ENCODE measurements around the gene RETSAT. TPM values are rescaled to one million over a fixed set of nuclear protein-coding genes. Genes with fewer than 3 reads are reported as not detected.
"Not testable (repeated sequence)": the region's sequence is repeated elsewhere in the genome, so short reads cannot be mapped to it uniquely, and the experiment has no call there.

RETSAT gene
- total RNA-seq, 6 experiments from 2014 or later: 70.3 to 112 (median 105) TPM

GRCh38 chr2:85344356-85344954, 9.9 kb downstream of the RETSAT start:
- Histone ChIP-seq H3K27me3 (no peaks in the 10 kb centered on the region), H3K9me3 (no peaks in the 10 kb centered on the region), H3K36me3 (peaks cover 0 to 48% (median 14%) of the 10 kb centered on the region in 4 donors), H3K27ac (no peak overlapping the region), H3K4me1 (peaks cover 0 to 12% (median 0%) of the 10 kb centered on the region in 4 donors), H3K4me3 (no peak overlapping the region)
- TF ChIP-seq POLR2A (IDR thresholded peaks at IDR 0.05): no peak
- TF ChIP-seq, protein P1, sequence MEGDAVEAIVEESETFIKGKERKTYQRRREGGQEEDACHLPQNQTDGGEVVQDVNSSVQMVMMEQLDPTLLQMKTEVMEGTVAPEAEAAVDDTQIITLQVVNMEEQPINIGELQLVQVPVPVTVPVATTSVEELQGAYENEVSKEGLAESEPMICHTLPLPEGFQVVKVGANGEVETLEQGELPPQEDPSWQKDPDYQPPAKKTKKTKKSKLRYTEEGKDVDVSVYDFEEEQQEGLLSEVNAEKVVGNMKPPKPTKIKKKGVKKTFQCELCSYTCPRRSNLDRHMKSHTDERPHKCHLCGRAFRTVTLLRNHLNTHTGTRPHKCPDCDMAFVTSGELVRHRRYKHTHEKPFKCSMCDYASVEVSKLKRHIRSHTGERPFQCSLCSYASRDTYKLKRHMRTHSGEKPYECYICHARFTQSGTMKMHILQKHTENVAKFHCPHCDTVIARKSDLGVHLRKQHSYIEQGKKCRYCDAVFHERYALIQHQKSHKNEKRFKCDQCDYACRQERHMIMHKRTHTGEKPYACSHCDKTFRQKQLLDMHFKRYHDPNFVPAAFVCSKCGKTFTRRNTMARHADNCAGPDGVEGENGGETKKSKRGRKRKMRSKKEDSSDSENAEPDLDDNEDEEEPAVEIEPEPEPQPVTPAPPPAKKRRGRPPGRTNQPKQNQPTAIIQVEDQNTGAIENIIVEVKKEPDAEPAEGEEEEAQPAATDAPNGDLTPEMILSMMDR (IDR thresholded peaks at IDR 0.05): no peak
- no peak for DNase-seq
- intact Hi-C loops (cut with DNase I): no loop called here
- 83% methylated on average over 2 of the region's 14 CpGs for WGBS (ENCODE audit: insufficient coverage, low coverage, low lambda C conversion rate, missing lambda C conversion rate)
- no peak for ATAC-seq

DNA sequence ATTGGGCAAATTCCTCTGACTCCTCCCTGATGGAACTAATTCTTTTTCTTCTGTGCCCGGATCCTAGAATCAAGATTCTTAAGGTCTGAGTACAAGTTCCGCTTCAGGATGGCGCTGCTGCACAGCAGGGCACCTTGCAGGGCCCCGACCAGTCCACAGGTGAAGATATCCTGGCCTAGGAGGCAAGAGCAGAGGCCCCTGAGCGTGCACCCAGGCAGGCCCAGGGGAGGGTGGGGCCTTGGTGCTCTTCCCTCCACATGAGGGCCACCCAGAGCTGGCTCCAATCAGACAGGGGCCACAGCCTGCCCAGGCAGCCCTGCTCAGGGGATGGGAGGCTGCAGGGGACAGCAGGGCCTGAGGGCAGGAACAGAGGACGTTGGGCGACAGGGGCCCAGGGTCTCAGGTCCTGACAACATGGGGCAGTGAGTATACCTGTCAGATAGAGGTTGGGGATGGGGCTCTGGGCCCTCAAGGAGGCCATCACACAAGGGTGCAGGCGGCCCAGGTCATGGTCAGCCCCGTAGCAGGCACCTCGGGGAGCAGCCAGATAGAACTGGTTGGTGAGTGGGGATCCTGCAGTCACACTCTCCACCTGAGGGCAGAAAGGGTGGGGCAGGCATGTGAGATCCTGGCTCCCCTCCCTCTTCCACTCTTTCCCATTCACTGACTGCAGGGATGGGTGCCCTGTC, 11.0 kb downstream of the RETSAT start:
- peaks cover 0 to 40% (median 10%) of the 10 kb centered on the region in 4 donors for H3K36me3 ChIP-seq
- WGBS (ENCODE audit: insufficient coverage, low coverage, low lambda C conversion rate, missing lambda C conversion rate): 92% methylated on average over 2 of the region's 10 CpGs
- ATAC-seq; H3K27ac ChIP-seq; DNase-seq; H3K4me3 ChIP-seq; H3K27me3 ChIP-seq; H3K9me3 ChIP-seq; intact Hi-C loops (cut with DNase I): not testable (repeated sequence)
- H3K4me1 ChIP-seq: peaks cover 0 to 12% (median 0%) of the 10 kb centered on the region in 4 donors

DNA sequence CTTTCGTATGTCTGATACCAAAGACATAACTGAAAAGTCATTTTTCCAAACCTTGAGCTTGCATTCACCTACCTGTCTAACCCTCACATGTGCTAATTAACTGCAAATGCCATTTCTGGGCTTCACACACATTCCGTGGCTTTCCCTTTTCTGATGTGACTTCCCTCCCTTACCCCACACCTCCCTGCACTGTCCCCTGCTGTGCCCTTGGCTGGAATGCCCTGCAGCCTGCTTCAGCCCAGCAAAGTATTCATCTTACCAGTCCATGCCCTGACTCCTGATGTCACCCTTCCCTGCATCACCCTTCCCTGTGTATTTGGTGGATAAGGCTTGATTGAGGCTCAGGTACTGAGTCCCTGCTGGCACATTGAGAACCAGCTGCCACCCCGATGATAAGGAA, 12.2 kb downstream of the RETSAT start:
- intact Hi-C loops (cut with DNase I): no loop called here
- WGBS (ENCODE audit: insufficient coverage, low coverage, low lambda C conversion rate, missing lambda C conversion rate): 83% methylated on average over 3 of the region's 3 CpGs

GRCh38 chr2:85341269-85342029, 12.9 kb downstream of the RETSAT start:
- TF ChIP-seq, protein P1 (IDR thresholded peaks at IDR 0.05): no peak
- no peak for TF ChIP-seq POLR2A (IDR thresholded peaks at IDR 0.05)
- no peak overlapping the region for H3K27ac ChIP-seq
- intact Hi-C loops (cut with DNase I): no loop called here
- DNase-seq (no peak), ATAC-seq (no peak)
- H3K27me3 ChIP-seq: no peaks in the 10 kb centered on the region
- WGBS (ENCODE audit: insufficient coverage, low coverage, low lambda C conversion rate, missing lambda C conversion rate): 84% methylated on average over 6 of the region's 30 CpGs
- H3K36me3 ChIP-seq: peaks cover 0 to 21% (median 7%) of the 10 kb centered on the region in 4 donors
- H3K4me1 ChIP-seq: peaks cover 0 to 12% (median 0%) of the 10 kb centered on the region in 4 donors
- H3K4me3 ChIP-seq: no peak overlapping the region
- H3K9me3 ChIP-seq: no peaks in the 10 kb centered on the region

More for the DNA sequence above, 12.2 kb downstream of the RETSAT start:
- H3K4me3 ChIP-seq: no peak overlapping the region
- DNase-seq: no peak
- peaks cover 0 to 28% (median 10%) of the 10 kb centered on the region in 4 donors for H3K36me3 ChIP-seq
- H3K27me3 ChIP-seq: no peaks in the 10 kb centered on the region
- H3K4me1 ChIP-seq: peaks cover 0 to 12% (median 0%) of the 10 kb centered on the region in 4 donors
- no peak for TF ChIP-seq POLR2A (IDR thresholded peaks at IDR 0.05)
- TF ChIP-seq, protein P1 (IDR thresholded peaks at IDR 0.05): no peak
- no peaks in the 10 kb centered on the region for H3K9me3 ChIP-seq
- ATAC-seq: no peak
- H3K27ac ChIP-seq: no peak overlapping the region

Measured in right lobe of liver (tissue), 6 donors.